GM06990 (cell line): ENCODE data around the gene GREB1.

Source experiments
- DNase-seq: peaks from one replicate; pipeline ENCODE4 v3.0.0-alpha.2; 2011; ENCODE audit not compliant: insufficient read length; ENCODE audit errors: extremely low read depth
- H3K27me3 ChIP-seq: replicated peaks from 2 replicates; pipeline ENCODE4 v1.6.0; 2011; ENCODE audit warnings: low read length; ENCODE audit not compliant: control insufficient read depth, insufficient read depth
- H3K36me3 ChIP-seq: 2 replicates; pipeline ENCODE4 v1.5.1; 2011; ENCODE audit warnings: low read length; ENCODE audit not compliant: control insufficient read depth, insufficient read depth
- H3K4me3 ChIP-seq: replicated peaks from 2 replicates; pipeline ENCODE4 v1.5.1; 2011; ENCODE audit warnings: low read depth, mild to moderate bottlenecking, control low read depth, low read length
- CTCF ChIP-seq: IDR thresholded peaks from 2 replicates; pipeline ENCODE4 v1.5.1; 2011; ENCODE audit warnings: low read length, control low read depth, mild to moderate bottlenecking, inconsistent platforms; ENCODE audit not compliant: insufficient read depth, poor library complexity, severe bottlenecking

Gene GREB1

GRCh38 chr2:11540996-11541692, 7.3 kb downstream of the GREB1 start:
- TF ChIP-seq CTCF, result no peak
- DNase-seq, result no peak

DNA sequence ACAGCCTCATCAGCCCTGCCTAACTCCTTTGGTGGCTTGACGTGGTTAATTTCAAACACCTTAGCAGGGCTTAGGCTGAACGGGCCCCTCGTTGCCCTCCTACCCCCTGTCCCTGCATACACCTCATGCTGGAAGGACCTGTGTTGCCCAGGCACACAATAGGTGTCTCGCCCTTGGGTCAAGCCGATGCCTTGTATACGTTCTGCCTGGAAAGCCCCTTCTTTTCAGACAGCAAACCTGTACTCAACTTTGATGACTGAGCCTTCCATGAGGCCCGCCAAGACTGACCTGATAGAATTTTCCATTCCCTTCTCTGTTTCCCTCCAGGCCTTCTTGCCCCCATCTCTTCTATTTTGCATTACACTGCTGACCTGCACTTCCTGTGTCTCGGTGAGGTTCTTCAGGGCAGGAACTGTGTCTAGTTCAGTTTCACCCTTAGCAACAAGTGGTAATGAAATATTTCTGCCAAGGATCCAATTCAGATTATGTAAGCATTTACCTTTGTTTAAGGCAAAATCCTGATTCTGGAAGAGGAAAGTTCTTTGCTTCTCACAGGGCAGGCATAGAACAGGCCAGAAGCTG, 7.9 kb downstream of the GREB1 start:
- no peak for TF ChIP-seq CTCF
- no peaks in the 10 kb centered on the region; the same call in 1 of the 2 replicates for H3K27me3 ChIP-seq
- no peaks in the 10 kb centered on the region for H3K36me3 ChIP-seq
- no peak overlapping the region for H3K4me3 ChIP-seq
- DNase-seq, result no peak

More at GRCh38 chr2:11540996-11541692, 7.3 kb downstream of the GREB1 start:
- Histone ChIP-seq H3K27me3 (no peaks in the 10 kb centered on the region; the same call in 1 of the 2 replicates), H3K4me3 (no peak overlapping the region), H3K36me3 (no peaks in the 10 kb centered on the region)

DNA sequence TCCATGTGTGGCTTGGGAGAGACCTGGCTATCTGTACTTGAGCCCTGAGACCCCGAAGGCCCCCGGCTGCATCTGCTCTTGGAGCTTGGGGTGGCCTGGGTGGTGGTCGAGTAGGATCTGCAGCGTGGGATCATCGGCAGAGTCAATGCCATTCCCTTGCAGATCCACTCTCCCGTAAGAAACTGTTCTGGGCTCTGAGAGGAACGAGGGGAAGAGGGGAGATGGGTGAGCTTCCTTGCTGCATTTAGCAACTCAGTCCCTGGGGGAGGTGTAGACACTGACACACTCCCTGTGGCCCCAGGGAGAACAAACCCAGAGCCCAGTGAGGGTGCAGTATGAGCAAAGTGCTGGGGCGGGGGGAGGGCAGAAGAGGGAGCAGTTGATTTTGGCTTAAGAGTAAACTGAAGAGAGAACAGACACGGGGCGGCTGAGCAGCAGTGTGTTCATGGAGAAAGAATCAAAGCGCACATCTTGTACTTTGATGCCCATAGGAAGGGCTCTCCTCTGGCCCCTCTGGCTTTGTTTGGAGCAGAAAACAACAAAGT, 8.5 kb downstream of the GREB1 start:
- Histone ChIP-seq H3K27me3 (no peaks in the 10 kb centered on the region; the same call in 1 of the 2 replicates), H3K36me3 (no peaks in the 10 kb centered on the region), H3K4me3 (no peak overlapping the region)
- no peak for DNase-seq
- TF ChIP-seq CTCF, result no peak

DNA sequence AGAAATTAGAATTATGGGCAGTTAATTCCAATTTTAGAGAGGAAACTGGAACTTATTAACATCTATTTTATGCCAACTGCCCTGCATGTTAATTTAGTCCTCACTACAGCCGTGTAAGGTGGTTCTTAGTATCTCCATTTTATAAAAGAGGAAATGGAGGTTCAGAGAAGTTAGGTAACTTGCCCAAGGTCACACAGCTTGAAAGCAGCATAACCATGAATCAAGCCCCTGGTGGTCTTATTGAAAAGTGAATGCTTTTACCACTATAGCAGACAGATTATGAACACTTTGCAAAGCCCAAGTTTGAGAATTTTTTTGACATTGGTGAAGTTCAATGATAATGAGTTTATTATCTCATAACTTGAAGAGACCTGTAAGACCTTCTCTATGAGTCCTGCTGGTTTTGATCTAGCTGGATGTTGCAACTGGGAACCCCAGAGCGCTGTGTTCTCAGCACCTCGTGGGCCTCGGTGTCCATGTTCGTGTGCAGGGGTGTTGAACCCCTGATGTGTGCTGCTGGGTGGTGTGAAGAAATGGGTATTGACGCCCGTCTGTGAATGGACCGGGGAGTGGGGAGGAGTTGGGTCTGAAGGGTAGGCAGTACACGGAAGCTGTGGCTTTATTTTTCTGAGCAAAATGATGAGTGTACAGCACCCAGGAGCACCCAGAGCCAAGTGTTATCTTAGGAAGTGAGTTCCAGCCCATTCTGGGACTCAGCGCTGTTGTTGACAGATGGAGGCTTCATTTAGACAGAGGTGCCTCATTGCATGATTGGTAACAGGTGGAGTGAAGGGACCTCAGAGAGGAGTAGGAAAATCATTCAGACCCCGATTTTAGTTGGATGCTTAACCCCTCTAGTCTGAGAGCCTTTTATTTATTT, 9.7 kb downstream of the GREB1 start:
- no peak for DNase-seq

More for the DNA sequence above, 9.7 kb downstream of the GREB1 start:
- Histone ChIP-seq H3K4me3 (no peak overlapping the region), H3K27me3 (no peaks in the 10 kb centered on the region; the same call in none of the 2 replicates), H3K36me3 (no peaks in the 10 kb centered on the region)
- TF ChIP-seq CTCF, result no peak
